Melanocyte of skin (primary cell): ENCODE data around the gene TSPAN2. TPM values are rescaled to one million over a fixed set of nuclear protein-coding genes. Genes with fewer than 3 reads are reported as not detected.

Experiments used
- total RNA-seq, 2 donors: library from RNA; depleted of rRNA; stranded (reverse); fragments of >200 nt; gene quantifications; 2 replicates each; pipeline ENCODE4 v1.2.3, GENCODE V29; 2012

Gene TSPAN2
- not detected for total RNA-seq

GRCh38 chr1:115089420-115090185, at the start of gene TSPAN2:
Gene TSPAN2, minus strand, starts transcription at chr1:115089503. Its CDS starts 71 bp downstream, at chr1:115089432.

GRCh38 chr1:115029526-115029925, 59.8 kb downstream of the TSPAN2 start, which contains the start of gene TSHB:
Gene TSHB, plus strand, starts transcription at chr1:115029826. Its CDS starts 3,537 bp downstream, at chr1:115033363.

Other genes starting within 250 kb of the TSPAN2 start
- gene SYCP1, start 234.6 kb downstream of the TSPAN2 start, total RNA-seq: not detected
- gene TSHB, start 59.7 kb downstream of the TSPAN2 start, total RNA-seq: not detected
- gene NGF, start 248.7 kb upstream of the TSPAN2 start, total RNA-seq: not detected